Measurements from ENCODE around the gene RETREG3. TPM values are rescaled to one million over a fixed set of nuclear protein-coding genes. Genes with fewer than 3 reads are reported as not detected.

RETREG3 gene
- total and polyA plus RNA-seq, 2 of the 13 experiments (the other 11 are each of a cell fraction or from before 2014, with no cell fraction given), result 47.0 to 55.8 TPM

GRCh38 chr17:42577532-42578281 is 31.5 kb downstream of the RETREG3 start, which contains the start of gene PSMC3IP (continued):
- TF ChIP-seq ZNF414 (CRISPR knock-in tag; IDR thresholded peaks at IDR 0.05) (0 out of 2 replicates have a peak, but pooled peaks have one; percentile 24), FOSL1 (CRISPR knock-in tag; IDR thresholded peaks at IDR 0.05; ENCODE audit: borderline replicate concordance) (no peak), KLF6 (CRISPR knock-in tag; IDR thresholded peaks at IDR 0.05) (peak; percentile 93), TCF7L2 (IDR thresholded peaks at IDR 0.05; ENCODE audit: low read depth, low read length) (no peak), YEATS2 (CRISPR knock-in tag; IDR thresholded peaks at IDR 0.05; ENCODE audit: borderline replicate concordance) (peak; percentile 94), ZNF746 (CRISPR knock-in tag; IDR thresholded peaks at IDR 0.05) (peak; percentile 10), DRAP1 (CRISPR knock-in tag; IDR thresholded peaks at IDR 0.05) (peak; percentile 74; the same call in 1 of the 2 replicates), NFKB2 (CRISPR knock-in tag; IDR thresholded peaks at IDR 0.05; ENCODE audit: borderline replicate concordance) (peak; percentile 62; the same call in 1 of the 2 replicates), ZNF430 (CRISPR knock-in tag; IDR thresholded peaks at IDR 0.05) (peak; percentile 77; the same call in 1 of the 2 replicates), ZNF777 (CRISPR knock-in tag; IDR thresholded peaks at IDR 0.05) (peak; percentile 18; the same call in 1 of the 2 replicates), ELF1 (CRISPR knock-in tag; IDR thresholded peaks at IDR 0.05) (peak; percentile 83), ZNF282 (IDR thresholded peaks at IDR 0.05; ENCODE audit: partially characterized antibody) (no peak), ASH2L (IDR thresholded peaks at IDR 0.05; ENCODE audit: insufficient read length, low read depth, low read length) (peak; percentile 72), SKI (IDR thresholded peaks at IDR 0.05; ENCODE audit: partially characterized antibody) (no peak), ZNF567 (CRISPR knock-in tag; IDR thresholded peaks at IDR 0.05; ENCODE audit: borderline replicate concordance) (peak; percentile 36; the same call in 1 of the 2 replicates), FOXA1 (IDR thresholded peaks at IDR 0.05) (no peak), FOXA1 (CRISPR knock-in tag; IDR thresholded peaks at IDR 0.05) (0 out of 2 replicates have a peak, but pooled peaks have one; percentile 13), RARG (CRISPR knock-in tag; IDR thresholded peaks at IDR 0.05; ENCODE audit: low read depth) (no peak), FOXO1 (CRISPR knock-in tag; IDR thresholded peaks at IDR 0.05) (peak; percentile 38; the same call in 1 of the 2 replicates), U2AF1 (optimal IDR thresholded peaks at IDR 0.05; ENCODE audit: low read depth, low read length) (peak; percentile 92), ZNF572 (CRISPR knock-in tag; IDR thresholded peaks at IDR 0.05) (no peak), THAP9 (CRISPR knock-in tag; IDR thresholded peaks at IDR 0.05; ENCODE audit: borderline replicate concordance) (peak; percentile 68; the same call in 1 of the 2 replicates), CC2D1A (CRISPR knock-in tag; IDR thresholded peaks at IDR 0.05) (0 out of 2 replicates have a peak, but pooled peaks have one; percentile 14), ZNF841 (CRISPR knock-in tag; IDR thresholded peaks at IDR 0.05; ENCODE audit: borderline replicate concordance) (no peak), ZBTB8A (CRISPR knock-in tag; IDR thresholded peaks at IDR 0.05; ENCODE audit: borderline replicate concordance, low read depth) (no peak), ZNF30 (CRISPR knock-in tag; IDR thresholded peaks at IDR 0.05) (peak; percentile 59; the same call in 1 of the 2 replicates), ZIK1 (CRISPR knock-in tag; IDR thresholded peaks at IDR 0.05; ENCODE audit: borderline replicate concordance, low read depth) (no peak)

Measured in HepG2 (cell line).